ENCODE data around the gene PCNX1.
A peak's percentile ranks its signal among the peaks of the same experiment; 100 is the strongest.

Gene PCNX1

DNA sequence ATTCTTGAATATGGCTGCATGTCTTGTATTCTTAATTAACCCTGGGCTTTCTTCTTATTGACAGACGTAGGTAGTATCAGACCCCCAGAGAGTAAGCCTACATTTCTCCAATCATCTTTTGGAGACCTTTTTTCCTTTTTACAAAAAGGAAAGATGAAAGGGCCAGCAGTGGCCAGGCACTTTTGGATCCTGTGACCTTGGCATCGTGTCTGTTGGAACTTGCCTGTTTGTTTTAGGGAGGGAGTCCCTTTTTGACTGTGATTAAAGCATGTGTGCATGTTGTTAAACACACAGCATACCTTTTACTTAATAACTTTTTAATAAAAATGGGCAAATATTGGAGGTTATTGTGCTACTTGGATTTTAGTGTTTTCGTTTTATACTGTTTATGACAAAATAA is 57.2 kb downstream of the PCNX1 start:
- TF ChIP-seq, protein P1, sequence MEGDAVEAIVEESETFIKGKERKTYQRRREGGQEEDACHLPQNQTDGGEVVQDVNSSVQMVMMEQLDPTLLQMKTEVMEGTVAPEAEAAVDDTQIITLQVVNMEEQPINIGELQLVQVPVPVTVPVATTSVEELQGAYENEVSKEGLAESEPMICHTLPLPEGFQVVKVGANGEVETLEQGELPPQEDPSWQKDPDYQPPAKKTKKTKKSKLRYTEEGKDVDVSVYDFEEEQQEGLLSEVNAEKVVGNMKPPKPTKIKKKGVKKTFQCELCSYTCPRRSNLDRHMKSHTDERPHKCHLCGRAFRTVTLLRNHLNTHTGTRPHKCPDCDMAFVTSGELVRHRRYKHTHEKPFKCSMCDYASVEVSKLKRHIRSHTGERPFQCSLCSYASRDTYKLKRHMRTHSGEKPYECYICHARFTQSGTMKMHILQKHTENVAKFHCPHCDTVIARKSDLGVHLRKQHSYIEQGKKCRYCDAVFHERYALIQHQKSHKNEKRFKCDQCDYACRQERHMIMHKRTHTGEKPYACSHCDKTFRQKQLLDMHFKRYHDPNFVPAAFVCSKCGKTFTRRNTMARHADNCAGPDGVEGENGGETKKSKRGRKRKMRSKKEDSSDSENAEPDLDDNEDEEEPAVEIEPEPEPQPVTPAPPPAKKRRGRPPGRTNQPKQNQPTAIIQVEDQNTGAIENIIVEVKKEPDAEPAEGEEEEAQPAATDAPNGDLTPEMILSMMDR (IDR thresholded peaks at IDR 0.05; ENCODE audit: insufficient read depth, missing control alignments) = no peak
- no peak for DNase-seq (ENCODE audit: insufficient read length, low spot score)
- no peak for FAIRE-seq

DNA sequence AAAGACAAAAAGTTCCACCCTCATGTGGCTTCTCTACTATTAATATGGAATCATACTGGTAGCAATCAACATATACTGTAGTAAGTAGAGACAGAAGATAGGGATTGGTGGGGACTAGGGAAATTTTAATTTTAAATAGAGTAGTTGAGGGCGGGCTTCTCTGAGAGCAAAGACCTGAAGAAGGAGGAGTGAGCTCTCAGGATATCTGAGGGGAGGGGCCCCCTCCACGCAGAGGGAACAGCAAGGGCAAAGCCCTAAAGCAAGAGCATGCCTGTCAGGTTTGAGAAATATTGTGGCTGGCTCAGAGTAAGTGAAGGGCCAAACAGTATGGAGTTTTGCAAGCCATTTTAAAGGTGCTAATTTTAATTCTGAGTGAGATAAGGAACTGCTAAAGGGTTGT is 64.3 kb downstream of the PCNX1 start:
- TF ChIP-seq, protein P1 (IDR thresholded peaks at IDR 0.05; ENCODE audit: insufficient read depth, missing control alignments) = no peak
- DNase-seq (ENCODE audit: insufficient read length, low spot score) (no peak), FAIRE-seq (no peak)

DNA sequence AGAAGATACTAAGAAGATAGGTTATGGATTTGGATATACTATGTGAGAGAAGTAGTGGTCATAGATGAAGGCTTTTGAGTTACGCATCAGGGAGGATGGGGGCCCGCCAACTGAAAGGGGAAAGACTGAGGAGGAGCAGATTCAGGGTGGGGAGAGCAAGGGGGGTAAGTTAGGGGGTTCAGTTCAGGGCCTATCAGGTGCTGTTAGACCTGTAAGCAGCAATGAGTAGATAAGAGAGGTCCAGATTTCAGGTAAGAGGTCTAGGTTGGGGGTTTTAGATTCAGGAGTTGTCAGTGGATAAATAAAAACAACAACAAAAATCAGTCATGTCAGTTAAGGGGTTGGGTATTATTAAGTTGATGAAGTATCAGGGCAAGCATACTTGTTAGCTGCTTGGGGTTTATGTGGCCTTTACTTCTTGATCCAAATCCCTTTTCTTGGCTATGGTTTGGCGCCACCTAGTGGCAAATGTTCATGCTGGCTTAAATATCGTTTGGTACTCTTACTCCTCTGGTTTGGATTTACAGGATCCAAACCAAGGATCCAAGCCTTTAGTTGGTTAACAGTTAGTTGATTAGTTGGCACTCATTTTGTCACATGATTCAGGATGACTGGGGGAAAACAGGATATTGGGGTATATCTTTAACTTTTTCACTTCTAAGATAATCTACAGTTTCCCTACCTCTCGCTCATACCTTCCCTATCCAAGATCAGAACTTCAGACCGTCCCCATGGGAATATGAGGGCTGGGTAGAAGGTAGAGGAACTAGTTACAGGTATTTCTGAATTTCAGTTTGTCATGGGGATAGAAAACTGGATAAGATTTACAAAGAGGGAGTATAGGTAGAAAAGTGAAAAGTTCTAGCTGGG is 65.1 kb downstream of the PCNX1 start:
- DNase-seq (ENCODE audit: insufficient read length, low spot score) (peak; percentile 21), FAIRE-seq (peak; percentile 93)
- TF ChIP-seq, protein P1 (IDR thresholded peaks at IDR 0.05; ENCODE audit: insufficient read depth, missing control alignments) = peak; percentile 97

DNA sequence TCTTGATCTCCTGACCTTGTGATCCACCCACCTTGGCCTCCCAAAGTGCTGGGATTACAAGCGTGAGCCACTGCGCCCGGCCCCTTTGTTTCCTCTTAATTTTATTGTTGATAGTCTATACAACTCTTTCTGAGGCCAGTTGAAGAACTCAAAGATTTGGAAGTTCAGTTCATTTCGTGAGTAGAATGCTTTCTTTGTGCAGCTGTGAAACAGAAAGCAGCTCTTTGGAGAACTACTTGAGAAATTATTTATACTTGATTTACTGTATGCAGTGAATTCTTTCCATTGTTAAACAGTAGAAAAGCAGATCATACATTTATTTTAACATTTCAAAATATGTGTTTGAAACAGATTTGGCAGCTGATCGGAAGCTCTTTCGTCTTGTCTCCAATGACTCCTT is 69.3 kb downstream of the PCNX1 start:
- TF ChIP-seq, protein P1 (IDR thresholded peaks at IDR 0.05; ENCODE audit: insufficient read depth, missing control alignments) = no peak
- FAIRE-seq (no peak), DNase-seq (ENCODE audit: insufficient read length, low spot score) (no peak)

DNA sequence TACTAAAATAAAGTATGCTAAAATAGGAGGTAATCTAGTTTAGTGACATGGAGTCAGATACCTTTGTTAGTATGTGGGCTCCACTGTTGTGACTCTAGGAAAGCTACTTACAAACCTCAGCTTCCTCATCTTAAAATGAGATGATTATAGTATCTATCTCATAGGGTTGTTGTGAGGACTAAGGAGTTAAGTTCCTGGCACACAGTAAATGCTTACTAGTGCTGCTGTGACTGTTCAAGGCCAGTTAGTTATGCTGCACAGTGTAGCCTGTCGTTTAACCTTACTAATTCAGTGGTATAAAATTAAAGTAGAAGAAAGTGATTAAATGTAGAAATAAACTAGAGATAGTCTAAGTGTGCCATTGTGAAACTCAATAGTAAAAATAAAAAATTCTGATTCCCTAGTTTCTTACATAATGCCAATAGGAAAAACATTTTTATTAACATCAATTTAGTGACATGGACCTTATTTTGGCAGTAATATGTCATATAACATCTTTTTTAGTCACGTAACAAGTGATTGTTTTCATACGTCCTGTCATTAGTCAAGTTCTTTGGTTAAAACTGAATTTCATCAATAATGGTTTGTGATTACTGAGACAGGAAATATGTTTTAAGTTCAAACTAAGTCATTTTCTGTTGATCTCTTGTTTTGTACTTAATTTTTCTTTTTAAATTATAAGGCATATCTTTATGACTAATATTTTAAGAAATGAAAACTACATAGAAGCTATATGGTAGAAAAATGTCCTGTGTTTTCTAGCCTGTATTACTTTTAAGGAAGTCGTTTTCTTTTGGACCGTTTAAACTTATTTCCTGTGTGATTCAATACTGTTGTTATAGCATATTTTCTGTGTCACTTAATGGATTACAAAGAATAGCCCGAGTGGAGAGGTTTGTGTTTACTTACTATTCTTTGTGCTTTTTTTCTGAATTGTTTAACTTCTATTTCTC is 74.0 kb downstream of the PCNX1 start:
- DNase-seq (ENCODE audit: insufficient read length, low spot score) = no peak
- FAIRE-seq = no peak

DNA sequence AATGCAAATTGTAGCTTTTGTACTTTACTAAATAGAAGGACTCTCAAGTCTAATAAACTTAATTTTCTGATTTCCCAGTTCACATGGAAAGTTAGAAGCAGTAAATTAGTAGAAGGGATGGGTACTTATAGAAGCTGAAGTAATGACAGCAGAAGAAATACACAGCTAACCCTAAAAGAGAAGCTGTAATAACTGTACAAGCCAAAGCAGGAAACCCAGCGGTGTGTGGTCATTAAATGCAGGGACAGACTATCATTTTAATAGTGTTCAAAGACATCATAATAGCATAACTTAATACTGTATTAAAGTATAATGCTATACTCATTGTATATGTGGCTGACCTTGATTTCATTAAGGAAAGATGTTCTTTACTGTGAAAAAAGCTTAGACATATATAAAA is 74.9 kb downstream of the PCNX1 start:
- DNase-seq (ENCODE audit: insufficient read length, low spot score) (no peak), FAIRE-seq (peak; percentile 11)
- TF ChIP-seq, protein P1 (IDR thresholded peaks at IDR 0.05; ENCODE audit: insufficient read depth, missing control alignments) = no peak

More for the DNA sequence above, 74.0 kb downstream of the PCNX1 start:
- TF ChIP-seq, protein P1 (IDR thresholded peaks at IDR 0.05; ENCODE audit: insufficient read depth, missing control alignments) = no peak
